AG04450 (cell line): ENCODE results near the gene SPATA32. TPM values are rescaled to one million over a fixed set of nuclear protein-coding genes. Genes with fewer than 3 reads are reported as not detected.

Experiments
- CTCF ChIA-PET: fragments of 300-600, 350-600 bp; formaldehyde crosslinking; extraction: SDS; loops from one replicate; lab custom pipeline; 2022; ENCODE audit warnings: antibody characterized with exemption, inconsistent platforms; lab: Charles Lee
- POLR2A ChIA-PET: fragments of 350-600 bp; formaldehyde crosslinking; extraction: SDS; loops from one replicate; lab custom pipeline; 2021; ENCODE audit warnings: antibody characterized with exemption, inconsistent platforms; lab: Yijun Ruan, JAX
- DNase-seq: peaks from one replicate; pipeline ENCODE4 v3.0.0-alpha.2; 2011; ENCODE audit warnings: low read depth, low spot score
- H3K27ac ChIP-seq: one replicate; pipeline ENCODE4 v1.5.1; 2012; ENCODE audit warnings: low read depth, low read length, control low read depth
- H3K27me3 ChIP-seq: one replicate; pipeline ENCODE4 v1.6.0; 2012; ENCODE audit warnings: low read length; ENCODE audit not compliant: control insufficient read depth, insufficient read depth
- H3K4me3 ChIP-seq: 2 replicates; pipeline ENCODE4 v1.5.1; 2011; ENCODE audit warnings: mild to moderate bottlenecking, low read depth, low read length, control low read depth
- H3K9me3 ChIP-seq: 2 replicates; pipeline ENCODE4 v1.5.1; 2012; ENCODE audit warnings: low read length; ENCODE audit not compliant: control insufficient read depth, insufficient read depth
- polyA plus RNA-seq: library from polyadenylated mRNA; depleted of rRNA; stranded (reverse); fragments of >200 nt; gene quantifications from 2 replicates; pipeline ENCODE4 v1.2.3, GENCODE V29; 2011
- TF ChIP-seq, protein P1 (sequence below): IDR thresholded peaks from 2 replicates; pipeline ENCODE4 v1.5.1; 2011; ENCODE audit warnings: low read depth, low read length, control low read depth, inconsistent platforms

The SPATA32 gene
- polyA plus RNA-seq, 1 experiment, result not detected

- Histone ChIP-seq H3K4me3 (0 out of 2 replicates have a peak overlapping the region, but pooled peaks have one; percentile 2), H3K27ac (no peak overlapping the region), H3K27me3 (peaks cover 24% of the 10 kb centered on the region), H3K9me3 (no peaks in the 10 kb centered on the region; the same call in 1 of the 2 replicates)
- ChIA-PET POLR2A (interaction anchor here (0.6 to 0.8 kb wide), 2 partner anchors 40 to 75 kb away, joined by 3 to 4 read pairs; partner anchors contain the start of gene HEXIM1), CTCF (interaction anchor here (0.9 to 1.0 kb wide), 2 partner anchors 94 to 172 kb away, joined by 3 read pairs; partner anchors contain the start of gene MAP3K14)
- TF ChIP-seq, protein P1, sequence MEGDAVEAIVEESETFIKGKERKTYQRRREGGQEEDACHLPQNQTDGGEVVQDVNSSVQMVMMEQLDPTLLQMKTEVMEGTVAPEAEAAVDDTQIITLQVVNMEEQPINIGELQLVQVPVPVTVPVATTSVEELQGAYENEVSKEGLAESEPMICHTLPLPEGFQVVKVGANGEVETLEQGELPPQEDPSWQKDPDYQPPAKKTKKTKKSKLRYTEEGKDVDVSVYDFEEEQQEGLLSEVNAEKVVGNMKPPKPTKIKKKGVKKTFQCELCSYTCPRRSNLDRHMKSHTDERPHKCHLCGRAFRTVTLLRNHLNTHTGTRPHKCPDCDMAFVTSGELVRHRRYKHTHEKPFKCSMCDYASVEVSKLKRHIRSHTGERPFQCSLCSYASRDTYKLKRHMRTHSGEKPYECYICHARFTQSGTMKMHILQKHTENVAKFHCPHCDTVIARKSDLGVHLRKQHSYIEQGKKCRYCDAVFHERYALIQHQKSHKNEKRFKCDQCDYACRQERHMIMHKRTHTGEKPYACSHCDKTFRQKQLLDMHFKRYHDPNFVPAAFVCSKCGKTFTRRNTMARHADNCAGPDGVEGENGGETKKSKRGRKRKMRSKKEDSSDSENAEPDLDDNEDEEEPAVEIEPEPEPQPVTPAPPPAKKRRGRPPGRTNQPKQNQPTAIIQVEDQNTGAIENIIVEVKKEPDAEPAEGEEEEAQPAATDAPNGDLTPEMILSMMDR, result no peak
- DNase-seq, result no peak
These were observed 38.8 kb downstream of the SPATA32 start for GRCh38 chr17:45222996-45223538.

- peaks cover 24% of the 10 kb centered on the region for H3K27me3 ChIP-seq
- peak overlapping the region; percentile 59 for H3K4me3 ChIP-seq
- H3K27ac ChIP-seq, result no peak overlapping the region
- CTCF ChIA-PET, result interaction anchor here (0.6 to 1.0 kb wide), 3 partner anchors 73 to 172 kb away, joined by 3 read pairs; partner anchors contain the start of gene MAP3K14
- no peaks in the 10 kb centered on the region; the same call in 1 of the 2 replicates for H3K9me3 ChIP-seq
- no peak for DNase-seq
- TF ChIP-seq, protein P1, result no peak
- POLR2A ChIA-PET, result interaction anchor here (0.6 to 0.8 kb wide), 2 partner anchors 30 to 74 kb away, joined by 3 to 4 read pairs; partner anchors contain the start of gene HEXIM1
These were observed 39.5 kb downstream of the SPATA32 start for GRCh38 chr17:45222289-45222995.

DNA sequence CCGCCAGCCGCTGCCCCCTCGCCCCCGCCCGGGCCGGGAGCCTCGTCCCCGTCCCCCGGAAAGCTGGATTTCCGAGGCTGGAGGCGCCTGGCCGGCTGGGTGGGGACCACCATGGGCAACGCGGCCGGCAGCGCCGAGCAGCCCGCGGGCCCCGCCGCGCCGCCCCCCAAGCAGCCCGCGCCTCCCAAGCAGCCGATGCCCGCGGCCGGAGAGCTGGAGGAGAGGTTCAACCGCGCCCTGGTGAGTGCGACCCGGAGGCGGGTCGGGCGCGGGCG is 39.9 kb downstream of the SPATA32 start:
- ChIA-PET POLR2A (interaction anchor here (0.6 kb wide), 1 partner anchor 29 kb away, joined by 3 read pairs; no protein-coding TSS in a partner anchor), CTCF (interaction anchor here (0.6 kb wide), 1 partner anchor 73 kb away, joined by 3 read pairs; no protein-coding TSS in a partner anchor)
- Histone ChIP-seq H3K9me3 (no peaks in the 10 kb centered on the region; the same call in 1 of the 2 replicates), H3K4me3 (peak overlapping the region; percentile 59), H3K27me3 (peaks cover 24% of the 10 kb centered on the region), H3K27ac (no peak overlapping the region)
- TF ChIP-seq, protein P1, result no peak
- DNase-seq, result no peak

- TF ChIP-seq, protein P1, result no peak
- ChIA-PET POLR2A (interaction anchor here (0.6 kb wide), 1 partner anchor 28 kb away, joined by 3 read pairs; no protein-coding TSS in a partner anchor), CTCF (interaction anchor here (0.6 to 5.1 kb wide), 6 partner anchors 14 to 206 kb away, joined by 3 to 48 read pairs (median 21); partner anchors contain the start of gene ACBD4)
- DNase-seq, result no peak
- H3K4me3 ChIP-seq, result peak within 1 kb of the TSS; percentile 59
- H3K27ac ChIP-seq, result no peak within 1 kb of the TSS
- peaks cover 24% of the 10 kb centered on the region for H3K27me3 ChIP-seq
- no peaks in the 10 kb centered on the region; the same call in 1 of the 2 replicates for H3K9me3 ChIP-seq
These were observed 40.5 kb downstream of the SPATA32 start, which contains the start of gene FMNL1 for GRCh38 chr17:45221081-45222013. FMNL1 (plus strand) TSS chr17:45221885; CDS start chr17:45222125, 240 bp downstream.
